GM12892 (cell line): Measurements from ENCODE around the gene GPAT3.
"Not testable (repeated sequence)": the region's sequence is repeated elsewhere in the genome, so short reads cannot be mapped to it uniquely, and the experiment has no call there.

Experiments used
- DNase-seq: peaks from one replicate; pipeline ENCODE4 v3.0.0; 2011; ENCODE audit not compliant: insufficient read length
- FAIRE-seq: peaks from 2 replicates; lab custom pipeline; 2011; peaks lifted over from hg19 to GRCh38; lab: Jason Lieb, UNC
- POLR2A ChIP-seq: IDR thresholded peaks from 2 replicates; pipeline ENCODE4 v1.6.1; 2011; ENCODE audit warnings: low read depth, low read length, control low read depth
- POLR2AphosphoS5 ChIP-seq: IDR thresholded peaks from 2 replicates; pipeline ENCODE4 v1.6.1; 2011; ENCODE audit warnings: low read depth, low read length, control low read depth
- TAF1 ChIP-seq: IDR thresholded peaks from 2 replicates; pipeline ENCODE4 v1.6.1; 2011; ENCODE audit warnings: low read depth, mild to moderate bottlenecking, control low read depth, low read length, borderline replicate concordance

The GPAT3 gene

GRCh38 chr4:83609365-83609764 is 73.5 kb downstream of the GPAT3 start:
- FAIRE-seq (no peak), DNase-seq (no peak)
- no peak for TF ChIP-seq POLR2AphosphoS5
- no peak for TF ChIP-seq TAF1
- no peak for TF ChIP-seq POLR2A

GRCh38 chr4:83610729-83611128 is 74.8 kb downstream of the GPAT3 start:
- no peak for FAIRE-seq
- no peak for TF ChIP-seq POLR2A
- no peak for TF ChIP-seq TAF1
- no peak for TF ChIP-seq POLR2AphosphoS5
- DNase-seq, result no peak

- FAIRE-seq (no peak), DNase-seq (no peak)
- TF ChIP-seq TAF1 (no peak), POLR2AphosphoS5 (no peak), POLR2A (no peak)
Measured at GRCh38 chr4:83613023-83613422, 77.1 kb downstream of the GPAT3 start.

- FAIRE-seq, result no peak
- no peak for TF ChIP-seq TAF1
- TF ChIP-seq POLR2AphosphoS5, result no peak
- no peak for TF ChIP-seq POLR2A
- DNase-seq, result no peak
Measured at GRCh38 chr4:83613994-83614393, 78.1 kb downstream of the GPAT3 start.

GRCh38 chr4:83616252-83616651 is 80.3 kb downstream of the GPAT3 start:
- FAIRE-seq (no peak), DNase-seq (no peak)
- no peak for TF ChIP-seq POLR2A
- TF ChIP-seq TAF1, result no peak
- no peak for TF ChIP-seq POLR2AphosphoS5

GRCh38 chr4:83617371-83618035 is 81.6 kb downstream of the GPAT3 start:
- TF ChIP-seq TAF1, result no peak
- TF ChIP-seq POLR2A, result no peak
- no peak for TF ChIP-seq POLR2AphosphoS5
- FAIRE-seq (no peak), DNase-seq (no peak)

GRCh38 chr4:83618431-83618830 is 82.5 kb downstream of the GPAT3 start:
- DNase-seq, result no peak
- no peak for FAIRE-seq
- TF ChIP-seq POLR2A (no peak), TAF1 (no peak), POLR2AphosphoS5 (no peak)

- no peak for FAIRE-seq
- DNase-seq, result no peak
- no peak for TF ChIP-seq POLR2AphosphoS5
- no peak for TF ChIP-seq POLR2A
- TF ChIP-seq TAF1, result no peak
Measured at GRCh38 chr4:83618991-83619645, 83.2 kb downstream of the GPAT3 start.

- FAIRE-seq, DNase-seq: not testable (repeated sequence)
Measured at GRCh38 chr4:83622127-83622526, 86.2 kb downstream of the GPAT3 start.

GRCh38 chr4:83625821-83626220 is 89.9 kb downstream of the GPAT3 start:
- no peak for TF ChIP-seq POLR2AphosphoS5
- TF ChIP-seq TAF1, result no peak
- TF ChIP-seq POLR2A, result no peak
- no peak for DNase-seq
- FAIRE-seq, result no peak

- DNase-seq (no peak), FAIRE-seq (no peak)
- no peak for TF ChIP-seq POLR2AphosphoS5
- no peak for TF ChIP-seq POLR2A
- no peak for TF ChIP-seq TAF1
Measured at GRCh38 chr4:83626245-83626836, 90.4 kb downstream of the GPAT3 start.

GRCh38 chr4:83629945-83630721 is 94.2 kb downstream of the GPAT3 start:
- no peak for TF ChIP-seq POLR2AphosphoS5
- no peak for TF ChIP-seq POLR2A
- TF ChIP-seq TAF1, result no peak
- FAIRE-seq (no peak), DNase-seq (no peak)

GRCh38 chr4:83631066-83631465 is 95.2 kb downstream of the GPAT3 start:
- no peak for TF ChIP-seq TAF1
- TF ChIP-seq POLR2A, result no peak
- no peak for TF ChIP-seq POLR2AphosphoS5
- DNase-seq (no peak), FAIRE-seq (no peak)
